H1 (cell line): ENCODE measurements around the gene RIMS3. TPM values are rescaled to one million over a fixed set of nuclear protein-coding genes. Genes with fewer than 3 reads are reported as not detected.

ENCODE experiments used
- CTCF ChIA-PET: fragments of 300-600 bp; sonication (Branson Sonifier 250); formaldehyde crosslinking; loops from one replicate; lab custom pipeline; 2021; ENCODE audit not compliant: partially characterized antibody; lab: Charles Lee
- POLR2A ChIA-PET: fragments of 300-600 bp; sonication (Branson Sonifier 250); formaldehyde crosslinking; loops from one replicate; lab custom pipeline; 2021; ENCODE audit warnings: inconsistent platforms; ENCODE audit not compliant: partially characterized antibody; lab: Charles Lee
- DNase-seq, 2 experiments: peaks; one replicate each; pipeline versions ENCODE4 v3.0.0 to v3.0.0-alpha.2; 2010 to 2022; ENCODE audit warnings: low spot score in 2 of 2, low read depth in 1 of 2, mixed read lengths in 1 of 2
- FAIRE-seq: peaks from 2 replicates; lab custom pipeline; 2011; peaks lifted over from hg19 to GRCh38; lab: Jason Lieb, UNC
- H2AFZ ChIP-seq: 2 replicates; pipeline ENCODE4 v1.8.1; 2012; ENCODE audit warnings: low read length, inconsistent platforms
- H2AK5ac ChIP-seq: 2 replicates; pipeline ENCODE4 v1.6.1; 2013; ENCODE audit warnings: low read depth, low read length
- H2BK120ac ChIP-seq: replicated peaks from 2 replicates; pipeline ENCODE3; 2013; ENCODE audit warnings: low read depth, low read length, inconsistent platforms
- H2BK12ac ChIP-seq: 2 replicates; pipeline ENCODE4 v1.6.1; 2013; ENCODE audit warnings: low read depth, low read length
- H2BK15ac ChIP-seq: 2 replicates; pipeline ENCODE4 v1.6.1; 2013; ENCODE audit warnings: low read length
- H2BK20ac ChIP-seq: 2 replicates; pipeline ENCODE4 v1.6.1; 2013; ENCODE audit warnings: low read length
- H2BK5ac ChIP-seq: 2 replicates; pipeline ENCODE4 v1.6.1; 2013; ENCODE audit warnings: low read depth, low read length
- H3K14ac ChIP-seq: 2 replicates; pipeline ENCODE4 v1.6.1; 2013; ENCODE audit warnings: inconsistent platforms; ENCODE audit not compliant: insufficient read length
- H3K18ac ChIP-seq: 2 replicates; pipeline ENCODE4 v1.6.1; 2013; ENCODE audit warnings: low read length; ENCODE audit errors: extremely low read depth
- H3K23ac ChIP-seq: 2 replicates; pipeline ENCODE4 v1.6.1; 2013; ENCODE audit warnings: inconsistent platforms; ENCODE audit not compliant: insufficient read length
- H3K23me2 ChIP-seq: 2 replicates; pipeline ENCODE4 v1.6.1; 2013; ENCODE audit warnings: low read depth, low read length
- H3K27ac ChIP-seq: 2 replicates; pipeline ENCODE4 v1.6.1; 2011; ENCODE audit warnings: low read depth, low read length, inconsistent platforms
- H3K27me3 ChIP-seq, 4 experiments: replicated peaks in 1 of 4; 1 replicate in 1 of 4; 2 replicates in 3 of 4; pipeline versions ENCODE4 v1.6.1 to v1.8.1; 2011 to 2013; ENCODE audit warnings: low read length in 3 of 4, mild to moderate bottlenecking in 3 of 4, inconsistent platforms in 2 of 4, mixed read lengths in 2 of 4, moderate library complexity in 1 of 4; ENCODE audit not compliant: control insufficient read depth in 3 of 4, insufficient read depth in 3 of 4; ENCODE audit errors: extremely low read depth in 1 of 4
- H3K36me3 ChIP-seq, 4 experiments: 2 replicates each; pipeline versions ENCODE4 v1.6.1 to v1.8.1; 2011 to 2013; ENCODE audit warnings: mild to moderate bottlenecking in 4 of 4, low read length in 3 of 4, moderate library complexity in 2 of 4, control low read depth in 1 of 4, inconsistent platforms in 1 of 4; ENCODE audit not compliant: insufficient read depth in 4 of 4, control insufficient read depth in 2 of 4
- H3K4ac ChIP-seq: replicated peaks from 2 replicates; pipeline ENCODE3; 2013; ENCODE audit warnings: low read length, low read depth, mixed read lengths, inconsistent platforms; ENCODE audit not compliant: insufficient read length
- H3K4me1 ChIP-seq, 4 experiments: replicated peaks in 1 of 4; 1 replicate in 1 of 4; 2 replicates in 3 of 4; pipeline versions ENCODE4 v1.6.1 to v1.8.1; 2011 to 2013; ENCODE audit warnings: low read length in 3 of 4, inconsistent platforms in 2 of 4, mixed read lengths in 1 of 4; ENCODE audit not compliant: insufficient read depth in 4 of 4, control insufficient read depth in 3 of 4
- H3K4me2 ChIP-seq, 2 experiments: 2 replicates each; pipeline versions ENCODE4 v1.6.1 to v1.8.1; 2011 to 2013; ENCODE audit warnings: low read depth in 2 of 2, low read length in 2 of 2, control low read depth in 1 of 2, inconsistent platforms in 1 of 2, mild to moderate bottlenecking in 1 of 2; ENCODE audit not compliant: insufficient read depth in 1 of 2
- H3K4me3 ChIP-seq, 4 experiments: fragments of 200-600, 300-600 bp in 1 of 4; sonication (generic), shearing (Covaris generic), sonication (Bioruptor Twin) in 1 of 4; 2 replicates each; pipeline versions ENCODE4 v1.5.1 to v1.8.1; 2011 to 2016; ENCODE audit warnings: low read length in 4 of 4, low read depth in 3 of 4, control low read depth in 2 of 4, inconsistent platforms in 2 of 4, mild to moderate bottlenecking in 2 of 4, mixed read lengths in 1 of 4, moderate library complexity in 1 of 4; ENCODE audit not compliant: insufficient read depth in 2 of 4; ENCODE audit errors: extremely low read depth in 1 of 4
- H3K56ac ChIP-seq: replicated peaks from 2 replicates; pipeline ENCODE3; 2013; ENCODE audit warnings: low read depth, mild to moderate bottlenecking, mixed read lengths, low read length, inconsistent platforms; ENCODE audit not compliant: insufficient read length
- H3K79me1 ChIP-seq: 2 replicates; pipeline ENCODE4 v1.6.1; 2013; ENCODE audit warnings: low read depth, low read length, control low read depth
- H3K79me2 ChIP-seq, 2 experiments: 2 replicates each; pipeline versions ENCODE4 v1.6.1 to v1.8.1; 2012 to 2013; ENCODE audit warnings: low read length in 2 of 2, mild to moderate bottlenecking in 2 of 2, inconsistent platforms in 1 of 2; ENCODE audit not compliant: insufficient read depth in 2 of 2, control insufficient read depth in 1 of 2
- H3K9ac ChIP-seq, 4 experiments: replicated peaks in 1 of 4; 1 replicate in 1 of 4; 2 replicates in 3 of 4; pipeline versions ENCODE4 v1.6.1 to v1.8.1; 2011 to 2013; ENCODE audit warnings: low read depth in 3 of 4, low read length in 3 of 4, control low read depth in 2 of 4, mild to moderate bottlenecking in 2 of 4, moderate library complexity in 2 of 4, inconsistent platforms in 1 of 4; ENCODE audit errors: extremely low read depth in 1 of 4
- H3K9me3 ChIP-seq, 2 experiments: 2 replicates each; pipeline versions ENCODE4 v1.6.1 to v1.8.1; 2012 to 2013; ENCODE audit warnings: mild to moderate bottlenecking in 2 of 2, moderate library complexity in 2 of 2, control low read depth in 1 of 2, inconsistent platforms in 1 of 2, low read depth in 1 of 2, low read length in 1 of 2, mixed read lengths in 1 of 2; ENCODE audit not compliant: insufficient read depth in 2 of 2
- H4K20me1 ChIP-seq, 2 experiments: replicated peaks in 1 of 2; 2 replicates each; pipeline versions ENCODE3 to v1.8.1; 2011 to 2013; ENCODE audit warnings: inconsistent platforms in 2 of 2, low read length in 2 of 2, mild to moderate bottlenecking in 1 of 2; ENCODE audit not compliant: insufficient read depth in 2 of 2, control insufficient read depth in 1 of 2
- H4K5ac ChIP-seq: 2 replicates; pipeline ENCODE4 v1.6.1; 2013; ENCODE audit warnings: low read length, low read depth, mixed read lengths, inconsistent platforms; ENCODE audit not compliant: insufficient read length
- H4K8ac ChIP-seq: 2 replicates; pipeline ENCODE4 v1.8.0; 2013; ENCODE audit warnings: mild to moderate bottlenecking, moderate library complexity, low read length, inconsistent platforms; ENCODE audit not compliant: insufficient read depth; ENCODE audit errors: extremely low read depth
- H4K91ac ChIP-seq: replicated peaks from 2 replicates; pipeline ENCODE3; 2013; ENCODE audit warnings: low read length, mixed read lengths, inconsistent platforms; ENCODE audit not compliant: insufficient read length
- ATF2 ChIP-seq: IDR thresholded peaks from 2 replicates; pipeline ENCODE4 v1.6.1; 2012; ENCODE audit warnings: low read length, inconsistent platforms
- BACH1 ChIP-seq: IDR thresholded peaks from 2 replicates; pipeline ENCODE4 v1.6.1; 2012; ENCODE audit warnings: low read length, improper control_type of control experiment
- CHD1 ChIP-seq: IDR thresholded peaks from 2 replicates; pipeline ENCODE4 v1.6.1; 2012; ENCODE audit warnings: low read depth, low read length, improper control_type of control experiment
- KDM1A ChIP-seq: fragments of 200-600, 300-600 bp; sonication (generic); IDR thresholded peaks from 2 replicates; pipeline ENCODE4 v1.7.1; 2016; ENCODE audit warnings: mild to moderate bottlenecking, low read length, borderline replicate concordance
- RAD21 ChIP-seq, 2 experiments: IDR thresholded peaks in 1 of 2; conservative IDR thresholded peaks in 1 of 2; 2 replicates each; pipeline ENCODE4 v1.6.1; 2011; ENCODE audit warnings: low read depth in 2 of 2, low read length in 2 of 2, improper control_type of control experiment in 1 of 2, inconsistent platforms in 1 of 2, mild to moderate bottlenecking in 1 of 2, moderate library complexity in 1 of 2
- TBP ChIP-seq: IDR thresholded peaks from 2 replicates; pipeline ENCODE4 v1.6.1; 2011; ENCODE audit warnings: low read depth, low read length, improper control_type of control experiment
- USF2 ChIP-seq: IDR thresholded peaks from 2 replicates; pipeline ENCODE4 v1.6.1; 2011; ENCODE audit warnings: low read length, improper control_type of control experiment
- YY1 ChIP-seq: IDR thresholded peaks from 2 replicates; pipeline ENCODE4 v1.6.1; 2011; ENCODE audit warnings: low read depth, mild to moderate bottlenecking, low read length
- WGBS, 2 experiments: shearing (Covaris generic) in 1 of 2; methylation state at CpG; one replicate each; pipeline versions ENCODE4 v1.1.6 to v1.1.7; 2013 to 2015; ENCODE audit warnings: low lambda C conversion rate in 2 of 2, mixed read lengths in 2 of 2, inconsistent platforms in 1 of 2, low coverage in 1 of 2, missing lambda C conversion rate in 1 of 2; ENCODE audit not compliant: insufficient replicate concordance in 2 of 2, insufficient coverage in 1 of 2, insufficient read length in 1 of 2; ENCODE audit errors: extremely low coverage in 1 of 2, missing lambda C conversion rate in 1 of 2; 5-methylcytosine and 5-hydroxymethylcytosine counted together
- polyA plus RNA-seq, 7 experiments: library from polyadenylated mRNA; depleted of rRNA in 3 of 7; stranded (reverse) in 5 of 7; unstranded in 2 of 7; fragments of >200 nt in 5 of 7; fragments of 200-250 nt in 2 of 7; gene quantifications; 1 replicate in 5 of 7; 2 replicates in 1 of 7; 4 replicates in 1 of 7; pipeline versions ENCODE4 v1.2.1 to v1.2.3, GENCODE V29; 2011 to 2013; ENCODE audit warnings: missing spikeins in 2 of 7, mixed read lengths in 2 of 7
- total RNA-seq: library from RNA; stranded (reverse); fragmentation: NEBNext Ultra II Directional; extraction: Animal tissue kit (Norgen Biotek cat#: 25700); gene quantifications from 2 replicates; pipeline ENCODE4 v1.2.1, GENCODE V29; 2021

Gene RIMS3
- total and polyA plus RNA-seq, 2 of the 8 experiments (the other 6 are each of a cell fraction or from before 2014, with no cell fraction given), result 13.3 to 20.6 TPM

- H3K9me3 ChIP-seq, result no peaks in the 10 kb centered on the region
- H4K91ac ChIP-seq, result no peak overlapping the region
- H4K20me1 ChIP-seq, result peaks cover 0 to 6% of the 10 kb centered on the region in 2 experiments
- no peak overlapping the region for H2BK15ac ChIP-seq
- no peaks in the 10 kb centered on the region for H3K27me3 ChIP-seq
- no peak overlapping the region for H2BK120ac ChIP-seq
- no peaks in the 10 kb centered on the region for H3K79me2 ChIP-seq
- 91% methylated on average over 10 of the region's 10 CpGs; no CpG with 5 or more reads in 1 of the 2 experiments for WGBS, 2 experiments
- no peak overlapping the region for H3K4me2 ChIP-seq
- CTCF ChIA-PET, result interaction anchor here (1.2 to 37.5 kb wide), 4 partner anchors 10 to 142 kb away, joined by 3 to 684 read pairs (median 344); partner anchors contain the start of gene RIMS3
- no peaks in the 10 kb centered on the region for H3K4me1 ChIP-seq
- no peak for DNase-seq
- no peaks in the 10 kb centered on the region for H3K79me1 ChIP-seq
- H3K27ac ChIP-seq, result no peak overlapping the region
- no peak overlapping the region for H2BK12ac ChIP-seq
- FAIRE-seq, result no peak
- no peak overlapping the region for H3K14ac ChIP-seq
- no peak overlapping the region for H3K4me3 ChIP-seq
- POLR2A ChIA-PET, result interaction anchor here (0.6 to 2.2 kb wide), 5 partner anchors 8 to 78 kb away, joined by 3 to 9 read pairs (median 4); partner anchors contain the start of gene NFYC
- H3K23ac ChIP-seq, result no peak overlapping the region
- H4K8ac ChIP-seq, result no peak overlapping the region
- H3K18ac ChIP-seq, result no peak overlapping the region
- H2BK20ac ChIP-seq, result no peak overlapping the region
- no peak overlapping the region for H2AK5ac ChIP-seq
- no peak overlapping the region for H3K56ac ChIP-seq
- no peaks in the 10 kb centered on the region; the same call in 1 of the 2 replicates for H3K23me2 ChIP-seq
- H3K4ac ChIP-seq, result no peak overlapping the region
- H3K36me3 ChIP-seq, result 0 out of 8 replicates have a peak, but pooled peaks cover 0 to 7% (median 0%) of the 10 kb centered on the region in 4 experiments
- H2BK5ac ChIP-seq, result no peak overlapping the region
- no peak overlapping the region for H3K9ac ChIP-seq
- no peak overlapping the region for H2AFZ ChIP-seq
- no peak overlapping the region for H4K5ac ChIP-seq
- TF ChIP-seq RAD21 (IDR thresholded peaks at IDR 0.05 in 1 of 2, conservative IDR thresholded peaks at IDR 0.05 in 1 of 2; ENCODE audit: low read depth in 2 of 2, low read length in 2 of 2) (no peak), KDM1A (no peak), BACH1 (no peak), ATF2 (no peak), USF2 (no peak), CHD1 (no peak), TBP (no peak), YY1 (no peak)
These were observed 25.0 kb downstream of the RIMS3 start for GRCh38 chr1:40640314-40641076.
